Natural killer cell (primary cell): ENCODE results near the gene NEMP1. TPM values are rescaled to one million over a fixed set of nuclear protein-coding genes. Genes with fewer than 3 reads are reported as not detected.
A peak's percentile ranks its signal among the peaks of the same experiment; 100 is the strongest.
"Not testable (repeated sequence)": the region's sequence is repeated elsewhere in the genome, so short reads cannot be mapped to it uniquely, and the experiment has no call there.

Experiments used
- ATAC-seq, 3 donors: fragments of 150-1000 bp in 2 of 3; fragments of 200-7000 bp in 1 of 3; cut with Tn5 transposase; 1 replicate in 1 of 3; 2 replicates in 2 of 3; pipeline ENCODE4 v1.10.0; 2021; ENCODE audit warnings: mild to moderate bottlenecking in 2 of 3, moderate library complexity in 2 of 3
- DNase-seq, 2 donors: peaks; one replicate each; pipeline versions ENCODE4 v3.0.0 to v3.0.0-alpha.2; 2013 to 2021; ENCODE audit warnings: mixed read lengths in 1 of 2
- H3K27ac ChIP-seq: one replicate; pipeline ENCODE4 v1.5.1; 2013; ENCODE audit warnings: mild to moderate bottlenecking, low read length
- H3K27me3 ChIP-seq: one replicate; pipeline ENCODE4 v1.6.1; 2013; ENCODE audit warnings: low read length; ENCODE audit not compliant: control insufficient read depth, insufficient read depth
- H3K36me3 ChIP-seq: one replicate; pipeline ENCODE4 v1.6.1; 2013; ENCODE audit warnings: low read length; ENCODE audit not compliant: control insufficient read depth, insufficient read depth
- H3K4me1 ChIP-seq: one replicate; pipeline ENCODE4 v1.6.1; 2013; ENCODE audit warnings: low read length; ENCODE audit not compliant: control insufficient read depth, insufficient read depth
- H3K4me3 ChIP-seq: one replicate; pipeline ENCODE4 v1.5.1; 2013; ENCODE audit warnings: low read length
- H3K9me3 ChIP-seq: one replicate; pipeline ENCODE4 v1.6.1; 2013; ENCODE audit warnings: low read length; ENCODE audit not compliant: control insufficient read depth, insufficient read depth
- H3K27ac Mint-ChIP-seq, 2 donors: one replicate each; pipeline ENCODE4 v1.8.0; 2022; ENCODE audit warnings: mild to moderate bottlenecking in 2 of 2, mixed read lengths in 2 of 2, moderate library complexity in 1 of 2
- H3K27me3 Mint-ChIP-seq, 2 donors: one replicate each; pipeline ENCODE4 v1.8.0; 2022; ENCODE audit warnings: low read depth in 2 of 2, mixed read lengths in 2 of 2
- H3K36me3 Mint-ChIP-seq: one replicate; pipeline ENCODE4 v1.8.0; 2022; ENCODE audit warnings: mixed read lengths
- H3K4me1 Mint-ChIP-seq, 2 donors: one replicate each; pipeline ENCODE4 v1.8.0; 2022; ENCODE audit warnings: mixed read lengths in 2 of 2
- H3K4me3 Mint-ChIP-seq: one replicate; pipeline ENCODE4 v1.8.0; 2022; ENCODE audit warnings: mild to moderate bottlenecking, moderate library complexity, mixed read lengths
- H3K9me3 Mint-ChIP-seq, 2 donors: one replicate each; pipeline ENCODE4 v1.8.0; 2022; ENCODE audit warnings: mixed read lengths in 2 of 2
- WGBS: methylation state at CpG from one replicate; pipeline ENCODE4 v1.1.7; 2013; ENCODE audit warnings: missing lambda C conversion rate; ENCODE audit not compliant: insufficient coverage; 5-methylcytosine and 5-hydroxymethylcytosine counted together
- intact Hi-C: fragments of 100-400 bp; cut with micrococcal nuclease; formaldehyde crosslinking; loops from one replicate; pipeline ENCODE4 v1.14.2; 2022
- total RNA-seq, 4 donors: library from RNA; stranded (reverse); fragments of 120-200 nt in 1 of 4; gene quantifications; one replicate each; pipeline versions ENCODE4 v1.2.3 to v1.2.4, GENCODE V29; 2013 to 2022
- TF ChIP-seq, protein P1 (sequence below): fragments of 200-600 bp; IDR thresholded peaks from one replicate; pipeline ENCODE4 v1.8.0; 2022; ENCODE audit warnings: antibody characterized with exemption

NEMP1 gene
- total RNA-seq, 3 donors from 2014 or later (not counting 1 experiment from before 2014, with no cell fraction given) = 11.1 to 16.7 (median 12.1) TPM

DNA sequence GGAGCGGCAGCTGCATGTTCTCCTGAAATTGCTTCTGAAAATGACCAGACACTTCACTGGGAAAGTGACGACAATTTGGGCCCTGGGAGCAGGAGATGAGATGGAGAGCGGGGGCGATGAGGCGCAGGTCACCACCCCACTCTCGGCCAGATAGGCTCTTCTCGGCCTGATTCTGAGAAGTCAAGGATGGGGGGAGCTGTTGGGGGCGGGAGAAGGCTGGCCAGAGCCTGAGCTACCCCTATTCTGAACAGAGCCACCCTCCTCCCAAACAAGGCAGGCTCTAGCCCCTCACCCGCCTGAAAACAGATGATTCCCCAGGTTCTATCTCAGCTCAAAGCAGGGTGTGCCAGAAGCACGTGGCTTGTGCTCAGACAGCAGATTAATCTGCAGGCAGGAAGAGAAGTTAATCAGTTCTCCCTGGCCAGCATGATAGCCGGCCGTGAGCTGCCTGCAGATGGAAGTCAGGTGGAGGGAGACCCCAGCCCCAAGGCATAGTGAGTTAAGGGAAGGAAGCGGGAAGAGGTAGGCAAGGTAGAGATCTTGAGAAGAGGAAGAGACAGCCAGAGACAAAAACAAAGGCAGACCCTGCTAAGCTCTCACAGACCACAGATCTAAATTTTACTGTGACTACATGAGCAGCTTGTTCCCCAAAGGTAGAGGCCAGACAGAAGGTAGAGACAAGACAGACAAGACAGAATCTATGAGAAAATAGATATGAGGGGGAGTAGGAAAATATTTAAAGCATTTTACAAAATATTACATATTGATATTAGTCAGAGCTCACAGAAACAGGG, 51.4 kb downstream of the NEMP1 start:
- DNase-seq = peak in 1 of 2 donors; percentile 23
- Mint-ChIP-seq H3K9me3 (no peaks in the 10 kb centered on the region), H3K27me3 (peaks cover 9 to 16% of the 10 kb centered on the region in 2 donors), H3K4me3 (no peak overlapping the region), H3K27ac (no peak overlapping the region), H3K36me3 (no peaks in the 10 kb centered on the region), H3K4me1 (peaks cover 8 to 20% of the 10 kb centered on the region in 2 donors)
- Histone ChIP-seq H3K9me3 (no peaks in the 10 kb centered on the region), H3K4me1 (peaks cover 8% of the 10 kb centered on the region), H3K27me3 (no peaks in the 10 kb centered on the region), H3K27ac (no peak overlapping the region), H3K36me3 (no peaks in the 10 kb centered on the region), H3K4me3 (no peak overlapping the region)
- ATAC-seq = no peak
- intact Hi-C loops = no loop called here
- 68% methylated on average over 12 of the region's 13 CpGs for WGBS
- TF ChIP-seq, protein P1, sequence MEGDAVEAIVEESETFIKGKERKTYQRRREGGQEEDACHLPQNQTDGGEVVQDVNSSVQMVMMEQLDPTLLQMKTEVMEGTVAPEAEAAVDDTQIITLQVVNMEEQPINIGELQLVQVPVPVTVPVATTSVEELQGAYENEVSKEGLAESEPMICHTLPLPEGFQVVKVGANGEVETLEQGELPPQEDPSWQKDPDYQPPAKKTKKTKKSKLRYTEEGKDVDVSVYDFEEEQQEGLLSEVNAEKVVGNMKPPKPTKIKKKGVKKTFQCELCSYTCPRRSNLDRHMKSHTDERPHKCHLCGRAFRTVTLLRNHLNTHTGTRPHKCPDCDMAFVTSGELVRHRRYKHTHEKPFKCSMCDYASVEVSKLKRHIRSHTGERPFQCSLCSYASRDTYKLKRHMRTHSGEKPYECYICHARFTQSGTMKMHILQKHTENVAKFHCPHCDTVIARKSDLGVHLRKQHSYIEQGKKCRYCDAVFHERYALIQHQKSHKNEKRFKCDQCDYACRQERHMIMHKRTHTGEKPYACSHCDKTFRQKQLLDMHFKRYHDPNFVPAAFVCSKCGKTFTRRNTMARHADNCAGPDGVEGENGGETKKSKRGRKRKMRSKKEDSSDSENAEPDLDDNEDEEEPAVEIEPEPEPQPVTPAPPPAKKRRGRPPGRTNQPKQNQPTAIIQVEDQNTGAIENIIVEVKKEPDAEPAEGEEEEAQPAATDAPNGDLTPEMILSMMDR = no peak

DNA sequence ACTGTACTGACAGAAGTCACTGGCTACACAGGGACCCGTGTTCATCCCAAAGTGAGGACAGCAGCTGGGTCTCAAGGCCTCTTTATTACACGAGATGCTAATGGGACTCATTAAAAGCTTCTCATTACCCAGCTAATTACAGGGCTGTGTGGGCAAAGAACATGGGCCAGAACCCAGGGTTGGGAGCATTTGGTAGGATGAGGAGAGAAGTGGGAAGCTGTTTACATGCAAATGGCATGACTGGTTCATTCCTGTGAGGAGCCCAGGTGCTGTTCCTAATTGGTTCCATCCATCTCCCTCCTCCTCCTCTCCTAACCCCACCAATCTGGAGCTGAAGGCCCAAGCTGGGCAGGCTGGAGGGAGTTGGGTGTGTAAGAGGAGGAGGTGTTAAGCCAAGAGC, 53.4 kb downstream of the NEMP1 start:
- TF ChIP-seq, protein P1 = no peak
- WGBS = 97% methylated on average over 2 of the region's 2 CpGs
- no peaks in the 10 kb centered on the region for H3K36me3 ChIP-seq
- no peaks in the 10 kb centered on the region for H3K9me3 Mint-ChIP-seq
- H3K4me3 ChIP-seq = no peak overlapping the region
- no peaks in the 10 kb centered on the region for H3K27me3 ChIP-seq
- intact Hi-C loops = no loop called here
- DNase-seq (no peak), ATAC-seq (no peak)
- H3K9me3 ChIP-seq = no peaks in the 10 kb centered on the region
- no peak overlapping the region for H3K27ac ChIP-seq
- H3K27ac Mint-ChIP-seq = no peak overlapping the region
- no peak overlapping the region for H3K4me3 Mint-ChIP-seq
- peaks cover 0 to 9% of the 10 kb centered on the region in 2 donors for H3K4me1 Mint-ChIP-seq
- H3K27me3 Mint-ChIP-seq = peaks cover 9 to 13% of the 10 kb centered on the region in 2 donors
- peaks cover 4% of the 10 kb centered on the region for H3K4me1 ChIP-seq
- no peaks in the 10 kb centered on the region for H3K36me3 Mint-ChIP-seq

DNA sequence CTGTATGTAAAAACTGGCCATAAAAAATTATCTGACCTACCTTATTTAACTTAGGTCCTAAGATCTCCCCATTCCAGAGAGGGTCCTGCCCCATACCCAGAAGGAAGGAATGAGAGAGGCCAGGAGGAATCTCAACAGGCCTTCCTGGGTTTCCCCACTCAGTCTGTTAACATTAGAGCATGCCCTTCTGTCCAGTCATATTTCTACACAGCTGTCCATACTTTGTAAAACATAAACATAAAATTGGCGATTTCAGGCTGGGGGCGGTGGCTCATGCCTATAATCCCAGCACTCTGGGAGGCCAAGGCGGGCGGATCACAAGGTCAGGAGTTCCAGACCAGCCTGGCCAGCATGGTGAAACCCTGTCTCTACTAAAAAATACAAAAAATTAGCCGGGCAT, 56.3 kb downstream of the NEMP1 start:
- peaks cover 9 to 12% of the 10 kb centered on the region in 2 donors for H3K27me3 Mint-ChIP-seq
- intact Hi-C loops, H3K27me3 ChIP-seq, H3K4me3 Mint-ChIP-seq, ATAC-seq, H3K4me1 ChIP-seq, H3K27ac ChIP-seq, H3K9me3 ChIP-seq, DNase-seq, H3K9me3 Mint-ChIP-seq, H3K4me3 ChIP-seq, H3K36me3 Mint-ChIP-seq, H3K36me3 ChIP-seq, H3K4me1 Mint-ChIP-seq, H3K27ac Mint-ChIP-seq: not testable (repeated sequence)
- WGBS = 96% methylated on average over 5 of the region's 5 CpGs

DNA sequence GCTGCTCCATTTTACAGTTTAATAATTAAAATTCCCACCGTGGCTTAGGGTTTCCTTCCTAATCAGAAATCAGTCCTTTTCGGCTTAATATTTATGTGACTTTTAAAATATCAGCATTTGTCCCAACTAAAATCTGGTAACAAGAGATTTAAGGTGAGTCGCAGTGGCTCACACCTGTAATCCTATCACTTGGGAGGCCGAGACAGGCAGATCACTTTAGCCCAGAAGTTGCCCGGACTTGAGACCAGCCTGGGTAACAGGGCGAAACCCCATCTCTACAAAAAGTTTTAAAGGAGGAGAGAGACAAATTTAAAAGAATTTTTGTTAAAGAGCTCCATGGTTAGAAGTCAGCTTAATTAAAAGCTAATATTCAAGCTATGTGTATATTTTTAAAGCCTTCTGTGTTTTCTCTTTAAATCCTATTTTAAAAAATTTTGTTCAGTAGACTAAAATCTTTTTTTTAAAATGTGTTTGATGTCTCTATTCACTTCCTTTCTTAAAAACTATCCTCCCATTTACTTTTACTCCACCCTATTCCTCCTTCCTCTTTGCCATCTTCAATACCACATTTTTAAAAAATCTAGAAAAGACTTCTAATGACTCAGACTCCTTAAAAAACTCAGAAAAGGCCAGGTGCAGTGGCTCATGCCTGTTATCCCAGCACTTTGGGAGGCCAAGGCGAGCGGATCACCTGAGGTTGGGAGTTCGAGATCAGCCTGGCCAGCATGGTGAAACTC, 58.4 kb downstream of the NEMP1 start:
- Histone ChIP-seq H3K27me3 (no peaks in the 10 kb centered on the region), H3K27ac (no peak overlapping the region), H3K4me3 (no peak overlapping the region), H3K36me3 (no peaks in the 10 kb centered on the region), H3K4me1 (no peaks in the 10 kb centered on the region), H3K9me3 (no peaks in the 10 kb centered on the region)
- H3K36me3 Mint-ChIP-seq = no peaks in the 10 kb centered on the region
- WGBS = 91% methylated on average over 7 of the region's 9 CpGs
- no peak overlapping the region for H3K27ac Mint-ChIP-seq
- H3K4me3 Mint-ChIP-seq = no peak overlapping the region
- H3K27me3 Mint-ChIP-seq = peaks cover 5% of the 10 kb centered on the region in 2 donors
- no peaks in the 10 kb centered on the region for H3K9me3 Mint-ChIP-seq
- intact Hi-C loops = no loop called here
- no peaks in the 10 kb centered on the region for H3K4me1 Mint-ChIP-seq
- ATAC-seq (no peak), DNase-seq (no peak)
- TF ChIP-seq, protein P1 = no peak
